Dedifferentiated amniotic fluid mesenchymal stem cell (primary cell): Measurements from ENCODE around the gene FBXO39.
A peak's percentile ranks its signal among the peaks of the same experiment; 100 is the strongest.
"Not testable (repeated sequence)": the region's sequence is repeated elsewhere in the genome, so short reads cannot be mapped to it uniquely, and the experiment has no call there.

ENCODE experiments used
- DNase-seq: peaks from one replicate; pipeline ENCODE4 v3.0.0-alpha.2; 2016; ENCODE audit errors: extremely low spot score

FBXO39 gene

DNA sequence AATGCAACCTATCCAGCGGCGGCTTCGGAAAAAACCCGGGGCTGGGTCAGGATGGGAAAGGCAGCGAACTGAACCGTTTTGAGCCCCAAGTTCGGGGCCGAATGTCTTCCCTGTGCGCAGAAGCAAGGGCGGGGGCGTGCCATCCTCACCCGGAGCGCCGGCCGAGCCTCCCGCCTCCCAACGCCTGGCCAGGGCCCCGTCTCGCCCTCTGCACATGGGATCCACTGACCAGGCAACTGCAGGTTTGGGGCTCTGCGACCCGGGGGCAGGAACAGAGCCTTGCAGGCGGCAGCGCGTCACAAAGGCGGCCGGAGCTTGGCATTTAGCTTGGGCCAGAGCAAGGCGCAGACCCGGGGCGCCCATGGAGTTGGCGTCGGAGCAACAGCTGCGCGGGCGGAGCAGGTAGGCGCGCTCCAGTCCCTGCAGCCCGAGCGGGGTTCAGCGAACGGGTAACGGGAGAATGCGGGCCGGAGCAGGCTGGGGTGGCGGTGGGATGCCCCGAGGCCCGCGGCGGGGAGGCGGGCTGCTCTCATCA lies at the start of gene FBXO39:
TSS of gene FBXO39 (plus strand) at position 345 of the 535 bp plus-strand sequence. CDS start 3,654 bp downstream, outside the sequence.
- no peak for DNase-seq

DNA sequence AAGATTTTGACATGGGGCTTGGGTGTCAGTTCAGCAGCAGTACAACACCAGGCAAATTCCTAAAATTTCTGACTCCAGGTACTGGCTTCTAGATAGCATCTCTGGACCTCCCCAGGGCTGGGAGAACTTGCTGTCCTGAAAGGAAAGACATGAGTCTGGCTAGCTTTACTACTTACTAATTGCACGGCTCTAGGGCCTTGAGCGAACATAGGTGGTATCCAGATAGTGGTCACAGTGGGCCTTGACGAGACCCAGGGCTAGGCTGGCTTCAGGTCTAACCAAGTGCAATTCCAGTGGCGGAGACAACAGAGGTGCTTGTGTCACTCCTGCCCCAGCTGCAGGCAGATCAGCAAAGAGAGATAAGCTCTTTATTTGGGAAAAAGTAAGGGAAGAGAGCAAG lies 46.5 kb upstream of the FBXO39 start:
- DNase-seq = no peak

DNA sequence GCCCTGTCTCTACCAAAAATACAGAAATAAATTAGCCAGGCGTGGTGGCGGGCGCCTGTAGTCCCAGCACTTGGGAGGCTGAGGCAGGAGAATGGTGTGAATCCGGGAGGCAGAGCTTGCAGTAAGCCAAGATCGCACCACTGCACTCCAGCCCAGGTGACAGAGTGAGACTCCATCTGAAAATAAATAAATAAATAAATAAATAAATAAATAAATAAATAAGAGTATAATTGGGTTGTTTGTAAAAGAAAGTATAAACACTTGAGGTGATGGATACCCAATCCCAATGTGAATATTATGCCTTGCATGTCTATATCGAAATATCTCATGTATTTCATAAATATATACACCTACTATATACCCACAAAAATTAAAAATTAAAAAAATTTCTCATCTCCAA lies 29.4 kb upstream of the FBXO39 start:
- not testable (repeated sequence) for DNase-seq

DNA sequence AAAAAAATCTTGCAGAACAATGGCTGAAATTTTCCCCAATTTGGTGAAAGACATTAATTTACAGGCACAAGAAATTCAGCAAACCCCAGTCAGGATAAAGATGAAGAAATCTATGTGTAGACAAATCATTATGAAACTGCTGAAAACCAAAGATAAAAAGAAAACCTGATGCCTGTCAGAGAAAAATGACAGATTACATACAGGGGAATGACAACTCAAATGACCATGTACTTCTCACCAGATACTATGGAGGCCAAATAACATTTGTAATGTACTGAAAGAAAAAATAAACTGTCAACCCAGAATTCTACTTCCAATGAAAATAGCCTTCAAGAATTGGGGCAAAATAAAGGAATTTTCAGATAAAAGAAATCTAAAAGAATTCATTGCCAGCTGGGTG lies 27.4 kb upstream of the FBXO39 start:
- no peak for DNase-seq

DNA sequence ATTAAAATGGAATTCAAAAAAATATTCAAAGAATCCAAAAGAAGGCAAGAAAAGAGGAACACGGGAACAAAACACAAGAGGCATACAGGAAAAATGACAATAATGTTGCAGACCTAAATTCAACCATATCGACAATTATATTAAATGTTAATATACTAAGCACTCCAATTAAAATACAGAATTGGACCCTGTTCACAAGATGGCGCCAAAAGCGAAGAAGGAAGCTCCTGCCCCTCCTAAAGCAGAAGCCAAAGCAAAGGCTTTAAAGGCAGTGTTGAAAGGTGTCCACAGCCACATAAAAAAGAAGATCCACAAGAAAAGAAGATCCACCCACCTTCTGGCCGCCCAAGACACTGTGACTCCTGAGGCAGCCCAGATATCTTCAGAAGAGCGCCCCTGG lies 26.5 kb upstream of the FBXO39 start:
- no peak for DNase-seq

DNA sequence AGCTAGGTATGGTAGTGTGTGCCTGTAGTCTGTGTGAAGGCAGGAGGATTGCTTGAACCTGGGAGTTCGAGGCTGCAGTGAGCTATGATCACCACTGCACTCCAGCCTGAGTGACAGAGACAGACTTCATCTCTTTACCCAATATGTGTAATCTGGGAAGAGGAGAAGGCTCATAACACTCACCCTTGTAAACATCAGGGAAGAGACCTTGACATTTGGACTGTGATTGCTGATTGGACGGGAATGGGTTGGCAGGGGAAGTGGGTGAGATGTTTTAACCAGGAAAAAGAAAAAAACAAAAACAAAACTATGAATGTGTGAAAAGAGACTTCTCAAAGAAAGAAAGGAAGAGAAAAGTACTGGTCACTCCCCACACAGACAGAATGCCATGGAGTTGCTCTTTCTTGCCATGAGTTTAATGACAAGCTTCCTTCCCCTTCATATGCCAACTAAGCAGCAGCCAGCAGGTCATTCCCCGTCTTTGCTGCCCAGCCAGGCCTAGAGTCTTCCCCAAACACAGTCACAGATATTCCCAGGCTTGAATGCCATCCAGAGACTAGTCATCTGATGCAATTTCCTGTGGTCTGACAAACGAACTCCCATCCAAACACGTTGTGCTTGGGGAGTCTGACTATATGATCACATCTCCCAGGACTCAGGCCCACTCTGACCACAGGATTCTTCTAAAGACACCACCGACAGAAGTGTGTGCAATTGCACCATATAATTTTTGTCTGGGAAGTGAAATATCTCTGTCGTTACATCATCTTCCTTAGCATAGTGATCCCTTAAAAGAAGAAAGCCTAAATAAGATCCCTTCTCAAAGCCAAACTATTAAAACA lies 23.7 kb upstream of the FBXO39 start:
- peak; percentile 97 for DNase-seq

DNA sequence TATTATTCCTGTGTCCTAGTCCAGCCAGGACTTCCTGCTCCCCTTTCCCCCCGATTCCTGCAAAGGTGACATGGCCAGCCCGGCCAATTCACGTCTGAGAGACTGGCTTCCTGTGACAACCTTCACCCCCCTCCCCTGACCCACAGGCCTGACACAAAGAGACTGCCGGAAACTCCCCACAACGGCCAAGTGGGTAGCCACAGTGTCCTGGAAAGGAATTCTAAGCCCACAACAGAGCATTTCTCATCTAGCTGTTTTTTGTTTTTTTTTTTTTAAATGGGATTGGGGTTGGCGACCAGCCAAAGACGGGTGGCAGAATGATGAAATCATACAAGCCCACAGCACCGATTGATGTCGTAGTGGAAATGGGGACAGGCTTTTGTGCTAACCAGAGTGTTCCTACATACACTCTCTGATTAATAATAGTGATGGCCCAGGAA lies 23.0 kb upstream of the FBXO39 start:
- DNase-seq = peak; percentile 56

DNA sequence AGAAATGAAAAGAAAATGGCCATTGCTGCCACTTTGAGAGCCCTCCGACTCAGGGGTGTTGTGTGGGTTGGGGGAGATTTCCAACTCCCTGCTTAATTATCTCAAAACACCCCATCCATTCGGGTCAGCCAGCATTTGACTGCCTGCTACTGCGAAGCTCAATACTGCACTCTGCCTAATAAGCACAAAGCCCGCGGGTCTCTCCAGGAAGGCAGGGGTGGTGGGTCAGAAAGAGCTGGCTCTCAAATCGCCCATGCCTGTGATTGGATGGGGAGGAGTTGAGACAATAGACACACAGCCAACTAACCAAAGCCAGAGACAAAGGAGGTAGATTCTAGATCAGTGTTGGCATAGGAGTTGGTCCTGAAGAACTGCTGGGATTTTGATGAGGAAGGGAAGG lies 22.5 kb upstream of the FBXO39 start:
- DNase-seq = no peak

DNA sequence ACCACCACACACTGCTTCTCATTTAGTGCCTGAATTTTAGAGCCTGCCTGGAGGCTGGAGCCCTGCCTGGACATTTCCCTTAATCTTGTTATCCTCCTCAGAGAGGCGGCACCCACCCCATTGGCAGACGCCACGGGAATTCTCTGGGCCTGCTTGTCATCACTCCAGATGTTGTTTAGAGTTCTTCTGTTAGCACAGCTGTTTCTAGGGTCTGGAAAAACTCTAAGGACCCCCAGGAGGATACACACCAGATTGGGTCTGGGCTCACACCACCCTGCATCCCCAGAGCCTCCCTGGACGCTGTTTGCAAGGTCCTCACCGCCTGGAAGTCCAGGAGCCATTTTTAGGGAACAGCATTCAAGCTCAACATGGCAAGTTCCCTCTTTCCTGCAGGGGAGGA lies 20.7 kb upstream of the FBXO39 start:
- DNase-seq = peak; percentile 34

DNA sequence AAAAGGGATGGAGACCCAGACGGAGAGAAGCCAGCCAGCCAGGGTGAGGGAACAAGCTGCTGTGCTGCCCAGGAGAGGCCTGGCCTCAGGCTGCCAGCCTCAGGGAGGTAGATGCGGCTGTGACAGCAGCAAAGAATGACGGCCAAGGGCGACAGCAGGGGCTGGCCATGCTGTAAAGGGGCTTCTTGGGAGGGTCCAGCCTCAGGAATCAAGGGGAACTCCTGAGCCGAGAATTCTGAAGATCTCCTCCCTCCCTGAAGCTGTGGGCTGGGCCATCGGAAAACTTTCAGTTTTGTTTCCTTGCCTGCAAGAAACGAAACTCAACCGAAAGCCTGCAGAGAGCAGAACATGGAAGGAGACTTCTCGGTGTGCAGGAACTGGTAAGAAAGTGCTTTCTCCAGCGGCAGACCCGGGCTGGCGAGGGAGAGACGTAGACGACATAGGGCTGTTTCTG lies 20.3 kb upstream of the FBXO39 start, which contains the start of gene XAF1:
TSS of gene XAF1 (plus strand) at position 316 of the 454 bp plus-strand sequence. CDS start at position 349, 33 bp downstream.
- DNase-seq = peak; percentile 44

DNA sequence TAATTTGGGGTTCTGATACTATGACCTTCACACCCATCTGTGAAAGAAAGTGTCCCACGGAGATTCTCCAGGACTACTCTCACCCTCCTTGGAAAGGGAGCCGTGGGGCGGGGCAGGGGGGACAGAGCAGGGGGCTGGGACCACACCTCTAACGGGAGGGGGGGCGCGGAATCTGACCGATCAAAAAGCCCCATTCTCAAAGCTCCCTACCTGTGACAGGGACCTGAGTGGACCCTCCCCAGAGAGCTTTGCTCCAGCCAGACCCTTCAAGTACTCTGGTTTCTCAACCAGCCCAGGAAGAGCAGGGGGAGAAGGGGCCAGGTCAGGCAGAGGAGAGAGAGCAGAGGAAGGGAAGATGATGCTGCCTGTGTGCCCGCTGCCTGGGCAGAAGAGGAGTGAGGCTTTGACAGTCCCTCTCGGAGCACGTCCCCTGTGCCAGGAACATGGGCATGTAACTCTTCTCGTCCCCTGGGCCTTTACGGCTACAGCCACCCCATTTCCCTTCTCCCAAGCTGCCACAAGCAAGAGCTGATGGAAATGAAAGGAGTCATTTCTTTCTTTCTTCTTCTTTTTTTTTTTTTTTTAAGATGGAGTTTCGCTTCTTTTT lies 19.5 kb upstream of the FBXO39 start:
- DNase-seq = no peak

DNA sequence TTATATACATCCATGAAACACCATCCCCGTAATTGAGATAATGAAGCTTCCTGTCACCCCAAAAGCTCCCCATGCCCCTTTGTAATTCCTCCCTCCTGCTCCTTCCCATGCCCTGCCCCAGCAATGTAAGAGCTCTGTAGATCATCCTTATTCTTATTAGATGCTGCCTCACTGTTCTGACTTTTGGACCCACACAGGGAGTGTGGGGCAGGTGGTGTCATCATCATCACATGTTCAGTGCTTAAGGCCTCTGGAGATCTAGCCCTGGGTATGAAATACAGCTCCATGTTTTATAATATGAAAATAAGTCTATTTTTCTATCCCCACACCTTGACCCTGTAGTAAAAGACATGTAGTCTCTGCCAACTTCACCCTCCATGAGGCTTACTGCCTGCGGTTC lies 18.3 kb upstream of the FBXO39 start:
- no peak for DNase-seq

DNA sequence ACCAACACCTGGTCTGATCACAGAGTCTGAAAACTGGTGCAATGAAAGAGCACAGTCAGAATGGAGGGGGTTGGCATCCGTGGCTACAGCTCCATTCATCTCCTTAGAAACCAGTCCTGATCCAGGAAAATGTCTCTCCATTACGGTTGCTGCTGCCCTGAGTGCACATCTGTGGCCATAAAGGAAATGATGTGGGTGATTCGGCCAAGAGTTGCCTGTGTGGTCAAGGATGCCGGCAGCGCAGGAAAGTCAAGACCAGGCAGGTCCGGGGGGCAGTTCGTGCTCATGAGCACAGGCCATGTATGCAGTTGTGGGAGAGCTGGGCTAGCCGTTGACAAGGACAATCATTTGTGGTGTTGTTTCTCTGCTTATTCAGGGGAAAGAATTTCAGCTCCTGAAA lies 14.2 kb upstream of the FBXO39 start:
- no peak for DNase-seq

DNA sequence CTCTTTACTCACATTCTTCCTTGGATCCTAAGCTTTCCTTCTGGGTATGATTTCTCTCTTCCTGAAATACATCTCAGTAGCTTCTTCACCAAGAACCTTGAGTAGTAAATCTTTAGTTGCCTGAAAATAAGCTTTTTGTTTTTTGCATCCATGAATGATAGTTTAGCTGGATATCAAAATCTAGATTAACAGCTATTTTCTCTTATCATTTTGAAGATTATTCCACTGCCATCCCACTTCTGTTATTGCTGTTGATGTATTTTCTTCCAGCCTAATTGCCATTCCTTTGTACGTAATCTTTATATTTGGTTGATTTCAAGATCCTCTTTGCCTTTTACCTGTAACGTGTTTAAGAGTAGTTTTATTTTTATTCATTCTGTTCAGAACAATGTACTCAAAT lies 7.6 kb upstream of the FBXO39 start:
- no peak for DNase-seq

DNA sequence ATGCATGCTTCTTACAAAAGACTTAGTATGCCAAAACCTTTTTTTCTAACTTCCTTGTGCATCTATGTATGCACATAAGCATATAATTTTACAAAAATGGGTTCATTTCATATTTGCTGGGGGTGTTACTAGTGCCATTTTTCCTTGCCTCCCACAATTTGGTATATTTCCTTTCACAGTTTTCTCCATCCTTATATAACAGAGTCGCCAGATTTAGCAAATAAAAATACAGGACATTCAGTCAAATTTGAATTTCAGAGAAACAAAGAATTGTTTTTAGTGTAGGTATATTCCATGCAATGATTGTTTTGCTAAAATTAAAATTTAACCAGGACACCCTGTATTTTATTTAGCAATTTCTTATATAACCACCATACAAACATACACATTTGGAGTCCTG lies 4.0 kb upstream of the FBXO39 start:
- no peak for DNase-seq

DNA sequence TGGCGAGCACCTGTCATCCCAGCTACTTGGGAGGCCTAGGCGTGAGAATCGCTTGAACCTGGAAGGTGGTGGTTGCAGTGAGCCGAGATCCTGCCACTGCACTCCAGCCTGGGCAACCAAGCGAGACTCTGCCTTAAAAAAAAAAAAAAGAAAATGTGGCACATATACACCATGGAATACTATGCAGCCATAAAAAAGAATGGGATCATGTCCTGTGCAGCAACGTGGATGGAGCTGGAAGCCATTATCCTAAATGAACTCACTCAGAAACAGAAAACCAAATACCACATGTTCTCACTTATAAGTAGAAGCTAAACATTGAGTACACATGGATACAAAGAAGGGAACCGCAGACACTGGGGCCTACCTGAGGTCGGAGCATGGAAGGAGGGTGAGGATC lies 1.1 kb upstream of the FBXO39 start:
- DNase-seq = not testable (repeated sequence)

DNA sequence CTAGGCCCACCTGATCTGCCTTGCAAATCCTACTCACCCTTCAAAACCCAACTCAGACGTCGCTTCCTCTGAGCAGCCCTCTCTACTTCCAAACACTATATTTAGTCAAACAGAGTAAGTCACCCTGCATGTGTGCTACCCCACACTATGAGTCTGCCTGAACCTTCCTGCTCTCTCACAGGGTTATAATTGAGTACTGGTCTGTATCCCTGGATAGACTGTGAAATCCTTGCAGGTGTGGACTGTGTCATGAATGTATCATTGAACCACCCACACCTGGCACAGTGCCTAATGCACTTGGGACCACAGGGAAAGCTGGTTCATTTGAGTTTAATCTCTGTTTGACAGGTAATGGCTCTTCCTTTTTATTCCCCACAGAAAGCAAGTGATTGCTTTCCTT lies 3.4 kb downstream of the FBXO39 start:
- no peak for DNase-seq

DNA sequence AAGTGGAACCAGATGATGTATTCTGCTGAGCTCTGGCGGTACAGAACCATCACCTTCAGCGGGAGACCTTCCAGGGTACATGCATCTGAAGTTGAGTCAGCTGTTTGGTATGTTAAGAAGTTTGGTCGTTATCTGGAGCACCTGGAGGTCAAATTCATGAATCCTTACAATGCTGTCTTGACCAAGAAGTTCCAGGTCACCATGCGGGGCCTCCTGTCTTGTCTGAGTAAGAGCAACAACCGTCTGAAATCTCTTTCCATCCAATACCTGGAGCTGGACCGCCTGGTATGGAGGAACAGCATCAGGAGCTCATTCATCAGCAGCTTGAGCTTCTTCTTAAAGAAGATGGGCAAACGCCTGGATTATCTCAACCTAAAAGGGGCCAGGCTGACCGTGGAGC lies 4.0 kb downstream of the FBXO39 start:
- DNase-seq = no peak

DNA sequence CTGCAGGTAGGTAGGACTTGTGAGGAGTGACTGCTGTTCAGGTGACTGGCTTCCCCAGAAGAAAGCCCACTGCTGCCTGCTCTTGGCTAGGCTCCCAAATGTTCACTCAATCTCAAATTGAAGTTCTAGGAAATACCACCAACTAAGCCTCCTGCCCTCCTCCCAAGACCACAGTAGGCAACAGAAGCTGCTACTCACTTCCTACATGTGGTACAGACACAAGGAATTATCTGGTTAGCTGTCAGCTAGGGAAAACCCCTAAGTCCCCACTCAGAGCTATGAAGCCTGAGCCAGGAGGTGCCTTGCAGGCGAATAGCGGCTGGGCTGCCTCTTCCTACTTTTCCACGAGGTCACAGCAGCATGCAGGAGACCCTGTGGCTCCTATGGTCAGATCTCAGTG lies 4.9 kb downstream of the FBXO39 start:
- no peak for DNase-seq

DNA sequence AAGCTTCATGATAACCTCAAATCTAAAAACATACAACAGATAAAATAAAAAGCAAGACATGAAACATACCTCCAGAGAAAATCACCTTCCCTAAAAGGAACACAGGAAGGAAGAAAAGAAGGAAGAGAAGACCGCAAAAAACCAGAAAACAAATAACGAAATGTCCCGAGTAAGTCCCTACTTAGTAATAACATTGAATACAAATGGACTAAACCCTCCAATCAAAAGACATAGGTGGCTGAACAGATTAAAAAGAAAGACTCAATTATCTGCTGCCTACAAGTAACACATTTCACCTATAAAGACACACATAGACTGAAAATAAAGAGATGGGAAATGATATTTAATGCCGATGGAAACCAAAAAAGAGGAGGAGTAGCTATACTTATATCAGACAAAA lies 6.2 kb downstream of the FBXO39 start:
- no peak for DNase-seq

DNA sequence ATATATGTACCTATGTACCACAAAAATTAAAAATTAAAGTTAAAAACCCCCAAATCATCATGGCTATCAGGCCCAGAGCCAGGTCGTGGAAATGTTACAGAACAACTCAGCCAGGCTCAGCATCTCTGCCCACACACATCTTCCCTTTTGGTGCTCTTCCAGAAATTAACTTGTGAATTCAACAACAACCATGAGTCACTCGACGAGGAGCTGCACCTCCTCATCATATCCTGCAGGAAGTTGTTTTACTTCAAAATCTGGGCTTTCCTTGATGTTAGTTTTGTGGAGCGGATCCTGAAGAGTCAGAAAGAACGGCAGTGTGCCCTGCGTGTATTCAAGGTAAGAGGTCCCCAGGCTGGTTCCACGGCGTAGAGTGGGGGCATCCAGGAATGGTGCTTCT lies 10.6 kb downstream of the FBXO39 start:
- DNase-seq = no peak

DNA sequence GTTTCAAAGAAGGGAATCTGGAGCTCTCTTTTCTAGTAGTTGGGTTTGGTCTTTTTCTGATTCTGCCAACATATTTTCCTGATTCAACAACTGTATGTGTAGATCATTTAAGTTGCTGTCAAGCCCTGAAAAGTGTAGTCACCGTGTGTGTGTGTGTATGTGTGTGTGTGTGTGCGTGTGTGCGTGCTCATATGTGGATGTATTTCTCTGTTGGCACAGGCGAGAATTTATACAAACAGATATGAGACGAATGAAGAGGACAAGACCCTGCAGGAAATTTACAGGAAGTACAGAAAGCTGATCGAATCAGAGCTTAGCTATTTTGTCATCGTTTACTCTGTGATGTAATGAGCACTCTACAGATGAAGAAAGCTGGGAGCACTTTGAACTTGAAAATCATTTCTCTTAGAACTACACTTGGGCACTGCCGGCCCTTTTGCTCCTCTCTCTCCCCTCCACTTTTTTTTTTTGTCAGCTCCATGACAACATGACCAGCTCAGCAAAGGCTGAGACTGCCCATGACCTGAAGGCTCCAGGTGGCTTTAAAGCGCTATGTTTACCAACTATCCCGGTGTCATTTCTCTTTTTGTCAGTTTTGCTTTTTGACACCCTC lies 11.2 kb downstream of the FBXO39 start:
- DNase-seq = no peak

DNA sequence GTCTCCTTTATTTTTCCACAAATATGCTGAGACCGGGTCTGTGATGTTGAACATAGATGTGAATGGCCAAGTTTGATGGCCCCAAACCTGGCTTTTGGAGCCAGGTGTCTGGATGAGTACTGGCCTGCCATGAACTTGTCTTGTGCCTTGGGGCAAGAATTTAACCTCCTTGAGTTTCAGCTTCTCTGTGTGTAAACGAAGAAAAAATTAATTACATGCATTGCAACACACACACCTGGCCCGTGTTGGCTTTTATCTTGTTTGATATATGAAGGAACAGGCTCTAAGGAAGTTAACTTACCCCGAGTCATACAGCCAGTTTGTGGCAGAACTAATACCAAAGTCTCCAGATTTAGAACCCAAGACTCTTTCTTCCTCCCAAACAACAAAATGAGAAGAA lies 13.1 kb downstream of the FBXO39 start:
- no peak for DNase-seq
